Measurements from ENCODE around the gene MORC4.

Gene MORC4

GRCh38 chrX:106894978-106895452 is 105.0 kb downstream of the MORC4 start:
- TF ChIP-seq, protein P1, sequence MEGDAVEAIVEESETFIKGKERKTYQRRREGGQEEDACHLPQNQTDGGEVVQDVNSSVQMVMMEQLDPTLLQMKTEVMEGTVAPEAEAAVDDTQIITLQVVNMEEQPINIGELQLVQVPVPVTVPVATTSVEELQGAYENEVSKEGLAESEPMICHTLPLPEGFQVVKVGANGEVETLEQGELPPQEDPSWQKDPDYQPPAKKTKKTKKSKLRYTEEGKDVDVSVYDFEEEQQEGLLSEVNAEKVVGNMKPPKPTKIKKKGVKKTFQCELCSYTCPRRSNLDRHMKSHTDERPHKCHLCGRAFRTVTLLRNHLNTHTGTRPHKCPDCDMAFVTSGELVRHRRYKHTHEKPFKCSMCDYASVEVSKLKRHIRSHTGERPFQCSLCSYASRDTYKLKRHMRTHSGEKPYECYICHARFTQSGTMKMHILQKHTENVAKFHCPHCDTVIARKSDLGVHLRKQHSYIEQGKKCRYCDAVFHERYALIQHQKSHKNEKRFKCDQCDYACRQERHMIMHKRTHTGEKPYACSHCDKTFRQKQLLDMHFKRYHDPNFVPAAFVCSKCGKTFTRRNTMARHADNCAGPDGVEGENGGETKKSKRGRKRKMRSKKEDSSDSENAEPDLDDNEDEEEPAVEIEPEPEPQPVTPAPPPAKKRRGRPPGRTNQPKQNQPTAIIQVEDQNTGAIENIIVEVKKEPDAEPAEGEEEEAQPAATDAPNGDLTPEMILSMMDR (IDR thresholded peaks at IDR 0.05; ENCODE audit: low read depth, low read length, missing control alignments): no peak
- H3K36me3 ChIP-seq (replicated peaks): no peaks in the 10 kb centered on the region
- peak; percentile 56 for DNase-seq
- peak overlapping the region; percentile 19 for H3K27ac ChIP-seq
- in situ Hi-C loops (cut with HindIII; ENCODE audit: low pct_ligation_motif_present, low sequenced_read_pairs): no loop called here
- H3K27me3 ChIP-seq (replicated peaks): no peaks in the 10 kb centered on the region
- H3K4me3 ChIP-seq (ENCODE audit: low read depth, low read length): no peak overlapping the region

DNA sequence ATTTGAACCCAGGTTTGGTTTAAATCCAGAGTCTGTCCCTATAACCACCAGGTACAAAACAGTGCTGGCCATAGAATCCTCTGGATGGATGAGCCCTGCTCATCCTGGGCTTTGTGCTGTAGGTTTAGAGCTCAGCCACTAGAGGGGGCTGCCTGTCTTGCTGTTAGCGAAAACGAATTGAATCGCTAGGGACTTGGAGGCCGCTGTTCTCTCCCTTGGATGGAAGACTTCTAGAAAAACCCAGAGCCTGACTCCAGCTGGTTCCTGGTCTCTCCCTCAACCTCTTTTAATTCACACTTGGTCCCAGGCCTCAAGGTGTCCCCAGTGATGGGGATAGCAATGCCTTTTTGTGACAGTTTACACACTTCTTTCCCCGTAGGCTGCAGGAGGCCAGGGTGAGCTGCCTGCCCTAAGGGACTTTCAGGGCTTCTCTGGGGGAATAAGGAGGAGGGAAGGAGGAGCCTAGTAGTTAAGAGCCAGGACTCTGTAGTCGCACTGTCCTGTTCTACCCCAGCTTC is 105.6 kb downstream of the MORC4 start:
- in situ Hi-C loops (cut with HindIII; ENCODE audit: low pct_ligation_motif_present, low sequenced_read_pairs): no loop called here
- H3K36me3 ChIP-seq (replicated peaks): no peaks in the 10 kb centered on the region
- TF ChIP-seq, protein P1 (IDR thresholded peaks at IDR 0.05; ENCODE audit: low read depth, low read length, missing control alignments): peak; percentile 88
- H3K27me3 ChIP-seq (replicated peaks): no peaks in the 10 kb centered on the region
- DNase-seq: peak; percentile 60
- H3K4me3 ChIP-seq (ENCODE audit: low read depth, low read length): no peak overlapping the region
- peak overlapping the region; percentile 19 for H3K27ac ChIP-seq

GRCh38 chrX:106891762-106892460 is 108.1 kb downstream of the MORC4 start:
- no peaks in the 10 kb centered on the region for H3K36me3 ChIP-seq (replicated peaks)
- in situ Hi-C loops (cut with HindIII; ENCODE audit: low pct_ligation_motif_present, low sequenced_read_pairs): no loop called here
- H3K27me3 ChIP-seq (replicated peaks): no peaks in the 10 kb centered on the region
- H3K27ac ChIP-seq: no peak overlapping the region
- H3K4me3 ChIP-seq (ENCODE audit: low read depth, low read length): no peak overlapping the region
- TF ChIP-seq, protein P1 (IDR thresholded peaks at IDR 0.05; ENCODE audit: low read depth, low read length, missing control alignments): no peak
- DNase-seq: no peak
